ENCODE results near the gene TTLL11.

The TTLL11 gene

DNA sequence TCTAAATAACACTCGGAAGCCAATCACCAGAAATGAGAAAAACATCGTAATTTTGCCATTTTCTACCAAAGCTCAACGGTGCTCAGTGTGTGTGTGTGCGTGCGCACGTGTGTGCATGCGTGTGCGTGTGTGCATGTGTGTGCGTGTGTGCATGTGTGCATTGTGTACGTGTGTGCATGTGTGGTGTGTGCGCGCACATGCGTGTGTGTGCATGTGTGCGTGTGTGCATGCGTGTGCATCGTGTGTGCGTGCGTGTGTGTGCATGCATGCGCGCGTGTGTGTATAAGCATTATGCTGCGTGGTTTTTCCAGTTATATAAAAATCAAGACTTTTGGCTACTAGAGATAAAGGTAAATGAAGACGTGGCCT is 276.7 kb downstream of the TTLL11 start:
- TF ChIP-seq, protein P1, sequence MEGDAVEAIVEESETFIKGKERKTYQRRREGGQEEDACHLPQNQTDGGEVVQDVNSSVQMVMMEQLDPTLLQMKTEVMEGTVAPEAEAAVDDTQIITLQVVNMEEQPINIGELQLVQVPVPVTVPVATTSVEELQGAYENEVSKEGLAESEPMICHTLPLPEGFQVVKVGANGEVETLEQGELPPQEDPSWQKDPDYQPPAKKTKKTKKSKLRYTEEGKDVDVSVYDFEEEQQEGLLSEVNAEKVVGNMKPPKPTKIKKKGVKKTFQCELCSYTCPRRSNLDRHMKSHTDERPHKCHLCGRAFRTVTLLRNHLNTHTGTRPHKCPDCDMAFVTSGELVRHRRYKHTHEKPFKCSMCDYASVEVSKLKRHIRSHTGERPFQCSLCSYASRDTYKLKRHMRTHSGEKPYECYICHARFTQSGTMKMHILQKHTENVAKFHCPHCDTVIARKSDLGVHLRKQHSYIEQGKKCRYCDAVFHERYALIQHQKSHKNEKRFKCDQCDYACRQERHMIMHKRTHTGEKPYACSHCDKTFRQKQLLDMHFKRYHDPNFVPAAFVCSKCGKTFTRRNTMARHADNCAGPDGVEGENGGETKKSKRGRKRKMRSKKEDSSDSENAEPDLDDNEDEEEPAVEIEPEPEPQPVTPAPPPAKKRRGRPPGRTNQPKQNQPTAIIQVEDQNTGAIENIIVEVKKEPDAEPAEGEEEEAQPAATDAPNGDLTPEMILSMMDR (IDR thresholded peaks at IDR 0.05; ENCODE audit: control insufficient read depth, extremely low read depth, insufficient read depth) = no peak
- no peak for DNase-seq (ENCODE audit: low read depth)
- H3K4me3 ChIP-seq (ENCODE audit: low read depth, low read length) = no peak overlapping the region

DNA sequence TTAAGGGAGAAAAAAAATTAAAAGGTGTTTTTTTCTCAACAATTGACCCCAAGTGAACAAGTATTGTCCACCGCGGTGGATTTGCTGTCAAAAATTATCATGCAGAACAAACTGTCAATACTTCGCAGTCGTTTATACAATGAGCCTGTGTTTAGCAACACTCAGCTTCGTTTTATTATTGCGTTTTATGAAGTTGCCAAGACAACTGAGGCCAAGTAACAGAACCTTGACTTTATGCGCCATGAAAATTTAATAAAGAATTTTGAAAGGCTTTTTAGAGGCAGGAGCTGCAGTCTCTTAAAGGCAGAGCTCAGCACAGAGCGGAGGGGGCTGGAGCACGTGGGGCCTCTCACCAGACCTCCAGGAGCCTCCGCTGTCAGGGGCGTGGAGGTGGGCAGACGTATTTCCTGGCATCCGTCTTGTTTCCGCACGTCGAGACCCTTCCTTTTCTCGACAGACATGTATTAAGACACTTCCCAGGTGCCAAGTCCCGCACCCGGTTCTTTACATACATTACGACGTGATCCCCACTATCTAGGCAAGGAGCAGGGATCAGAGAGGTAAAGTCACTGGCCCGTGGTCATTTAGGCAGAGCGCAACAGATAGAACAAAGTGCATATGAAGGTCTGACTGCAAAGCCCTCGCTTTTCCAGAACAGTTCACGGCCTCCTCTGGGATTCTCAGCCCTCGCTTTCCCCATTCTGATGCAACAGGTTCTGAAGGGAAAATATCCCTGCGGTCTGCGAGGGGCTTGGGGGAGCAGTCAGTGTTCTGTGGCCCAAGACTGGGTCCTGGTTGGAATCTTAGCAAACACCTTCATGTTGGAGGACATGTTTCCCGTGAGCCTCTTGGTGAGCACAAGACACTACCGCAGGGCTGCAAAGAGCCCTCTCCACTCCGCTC is 277.3 kb downstream of the TTLL11 start:
- no peak overlapping the region for H3K4me3 ChIP-seq (ENCODE audit: low read depth, low read length)
- no peak for DNase-seq (ENCODE audit: low read depth)
- TF ChIP-seq, protein P1 (IDR thresholded peaks at IDR 0.05; ENCODE audit: control insufficient read depth, extremely low read depth, insufficient read depth) = no peak

DNA sequence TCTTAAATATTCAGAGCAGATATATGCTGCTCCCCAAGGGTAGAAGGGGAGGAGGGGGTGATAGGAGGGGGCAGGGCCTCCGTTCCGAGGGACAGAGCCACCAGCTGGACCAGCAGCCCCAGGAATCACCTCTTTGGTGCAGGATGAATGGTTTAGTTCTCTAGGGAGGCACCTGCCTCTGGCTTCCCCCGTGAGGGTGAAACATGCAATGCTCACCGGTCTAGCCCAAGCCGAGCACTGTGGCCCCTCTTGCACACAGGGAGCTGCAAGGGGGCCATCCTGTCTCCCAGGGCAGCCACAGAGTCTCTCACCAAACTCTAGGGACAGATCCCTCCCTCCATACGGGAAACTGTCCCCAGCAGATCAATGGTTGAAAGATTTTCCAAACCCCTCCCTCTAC is 278.0 kb downstream of the TTLL11 start:
- TF ChIP-seq, protein P1 (IDR thresholded peaks at IDR 0.05; ENCODE audit: control insufficient read depth, extremely low read depth, insufficient read depth) = no peak
- DNase-seq (ENCODE audit: low read depth) = no peak
- H3K4me3 ChIP-seq (ENCODE audit: low read depth, low read length) = no peak overlapping the region

DNA sequence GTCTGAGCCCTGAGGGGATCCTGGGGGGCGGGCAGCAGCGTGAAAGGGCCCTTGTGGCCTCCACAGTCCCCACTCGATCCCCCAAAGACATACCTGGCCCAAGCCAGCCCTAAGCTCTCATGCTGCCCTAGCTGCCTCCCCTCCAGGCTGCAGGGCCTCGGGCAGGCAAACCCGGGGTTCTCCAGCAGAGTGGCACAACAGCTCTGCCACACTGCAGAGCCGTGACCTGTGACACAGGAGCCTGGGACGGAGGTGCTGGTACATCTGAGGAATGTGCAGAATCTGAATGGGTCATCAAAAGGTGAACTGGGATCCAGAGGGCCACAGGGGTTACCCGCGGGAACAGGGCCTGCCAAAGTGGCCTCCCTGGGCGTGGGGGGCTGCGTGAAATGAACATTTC is 278.5 kb downstream of the TTLL11 start:
- no peak for DNase-seq (ENCODE audit: low read depth)
- no peak overlapping the region for H3K4me3 ChIP-seq (ENCODE audit: low read depth, low read length)
- TF ChIP-seq, protein P1 (IDR thresholded peaks at IDR 0.05; ENCODE audit: control insufficient read depth, extremely low read depth, insufficient read depth) = no peak

DNA sequence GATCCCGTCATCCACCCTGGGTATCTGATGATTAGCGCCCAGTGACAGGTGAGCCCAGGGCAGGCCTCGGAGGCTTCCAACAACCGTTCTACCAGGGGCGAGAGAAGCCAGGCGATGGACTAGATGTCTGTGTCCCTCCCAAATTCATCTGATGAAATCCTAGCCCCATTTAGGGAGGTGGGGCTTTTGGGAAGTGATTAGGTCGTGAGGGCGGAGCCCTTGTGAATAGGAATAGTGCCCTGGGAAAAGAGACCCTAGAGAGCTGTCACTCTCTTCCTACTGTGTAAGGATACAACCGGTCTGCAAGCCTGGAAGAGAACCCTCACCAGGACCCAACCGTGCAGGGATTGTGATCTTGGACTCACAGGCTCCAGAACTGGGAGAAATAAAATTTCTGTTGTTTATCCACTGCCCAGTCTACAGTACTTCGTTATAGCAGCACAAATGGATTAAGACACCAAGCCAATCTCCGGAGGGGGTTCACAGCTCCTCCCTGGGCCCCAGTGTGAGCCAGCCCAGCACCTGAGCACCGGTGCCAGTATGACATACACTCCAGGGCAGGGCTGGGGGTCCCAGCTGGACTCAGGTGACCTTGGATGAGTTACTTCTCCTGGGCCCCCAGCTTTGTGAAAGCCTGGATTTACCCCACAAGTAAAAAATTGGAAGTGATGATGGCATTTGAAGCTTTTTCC is 279.4 kb downstream of the TTLL11 start:
- TF ChIP-seq, protein P1 (IDR thresholded peaks at IDR 0.05; ENCODE audit: control insufficient read depth, extremely low read depth, insufficient read depth) = no peak

DNA sequence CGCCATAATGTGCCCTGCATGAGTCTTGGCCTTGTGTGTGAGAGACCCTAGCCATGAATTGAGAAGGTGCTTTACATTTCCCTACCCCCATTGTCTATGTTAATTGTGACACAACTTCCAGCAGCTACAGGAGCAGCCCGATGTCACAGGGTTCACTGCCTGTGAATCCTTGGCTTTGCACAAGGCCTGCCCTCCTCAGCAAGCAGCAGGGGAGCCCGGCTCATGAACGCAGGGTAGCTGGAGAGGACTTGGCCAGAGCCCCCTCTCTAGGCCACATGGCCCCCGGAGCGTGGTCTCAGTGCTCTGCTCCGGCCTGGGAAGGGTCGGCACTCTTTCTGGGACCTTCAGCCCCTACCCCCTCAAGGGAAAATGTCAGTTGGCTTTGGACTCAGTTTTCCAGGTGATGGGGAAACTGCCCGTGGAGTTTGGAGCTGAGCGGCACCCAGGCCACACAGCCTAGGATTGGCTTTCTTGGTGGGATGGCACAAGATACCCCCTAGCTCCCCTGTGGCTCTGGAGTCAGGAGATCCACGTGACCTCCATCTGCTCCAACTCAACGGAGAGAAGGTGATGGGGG is 280.9 kb downstream of the TTLL11 start:
- DNase-seq (ENCODE audit: low read depth) = no peak
- no peak overlapping the region for H3K4me3 ChIP-seq (ENCODE audit: low read depth, low read length)
- TF ChIP-seq, protein P1 (IDR thresholded peaks at IDR 0.05; ENCODE audit: control insufficient read depth, extremely low read depth, insufficient read depth) = no peak

More for the DNA sequence above, 279.4 kb downstream of the TTLL11 start:
- H3K4me3 ChIP-seq (ENCODE audit: low read depth, low read length) = no peak overlapping the region
- DNase-seq (ENCODE audit: low read depth) = no peak

Measured in LNCaP clone FGC (cell line).